Iris pigment epithelial cell (primary cell): Measurements from ENCODE around the gene CFAP141.
"Not testable (repeated sequence)": the region's sequence is repeated elsewhere in the genome, so short reads cannot be mapped to it uniquely, and the experiment has no call there.

Experiments
- DNase-seq: peaks from one replicate; pipeline ENCODE4 v3.0.0-alpha.2; 2011; ENCODE audit warnings: low read depth

Gene CFAP141

GRCh38 chr1:154206196-154206595 lies at the start of gene CFAP141:
Gene CFAP141, minus strand, starts transcription at chr1:154206333. Its CDS starts 26 bp downstream, at chr1:154206307.
- DNase-seq = peak; percentile 59

DNA sequence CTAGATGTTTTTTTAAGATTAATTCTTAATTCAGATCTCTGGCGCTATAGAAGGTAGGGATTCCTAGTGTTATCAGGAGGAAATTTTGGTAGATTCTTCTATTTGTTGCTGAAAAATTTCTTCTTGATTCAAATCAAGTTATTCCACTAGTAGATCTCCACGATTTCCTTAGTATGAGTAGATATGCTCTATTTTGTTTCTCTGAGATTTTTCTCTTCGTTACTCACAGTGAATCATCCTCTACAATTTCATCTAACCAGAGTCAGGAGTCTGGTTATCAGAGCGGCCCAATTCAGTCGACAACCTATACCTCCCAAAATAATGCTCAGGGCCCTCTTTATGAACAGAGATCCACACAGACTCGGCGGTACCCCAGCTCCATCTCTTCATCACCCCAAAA lies 47.5 kb upstream of the CFAP141 start:
- DNase-seq = no peak

- no peak for DNase-seq
These were observed 35.7 kb upstream of the CFAP141 start for GRCh38 chr1:154241703-154242351.

DNA sequence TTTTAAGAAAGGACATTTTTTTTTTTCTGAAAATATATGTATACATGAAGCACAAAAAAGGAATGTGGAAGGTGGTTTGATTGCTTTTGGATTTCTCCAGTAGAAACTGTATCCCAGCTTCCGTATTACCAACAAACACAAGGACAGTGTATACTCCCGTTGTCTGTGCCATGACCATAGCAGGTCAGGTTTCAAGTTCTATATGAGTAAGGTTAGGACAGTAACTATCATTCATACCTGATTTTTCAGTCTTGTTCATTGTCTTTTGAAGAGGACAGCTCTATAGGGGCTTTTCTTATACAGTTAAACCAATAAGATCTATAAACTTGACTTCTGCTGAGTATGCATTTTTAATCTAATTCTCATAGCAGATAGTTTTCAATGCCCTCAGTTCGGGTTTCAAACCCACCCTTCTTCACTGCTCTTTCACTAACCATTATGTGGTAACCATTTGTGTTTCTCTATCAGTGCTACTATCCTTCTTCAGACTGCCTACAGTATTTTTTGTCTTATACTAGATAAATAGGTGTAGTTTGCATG lies 34.2 kb upstream of the CFAP141 start:
- no peak for DNase-seq

- DNase-seq = no peak
These were observed 33.4 kb upstream of the CFAP141 start for GRCh38 chr1:154239491-154239890.

GRCh38 chr1:154237880-154238506 lies 31.9 kb upstream of the CFAP141 start:
- no peak for DNase-seq

DNA sequence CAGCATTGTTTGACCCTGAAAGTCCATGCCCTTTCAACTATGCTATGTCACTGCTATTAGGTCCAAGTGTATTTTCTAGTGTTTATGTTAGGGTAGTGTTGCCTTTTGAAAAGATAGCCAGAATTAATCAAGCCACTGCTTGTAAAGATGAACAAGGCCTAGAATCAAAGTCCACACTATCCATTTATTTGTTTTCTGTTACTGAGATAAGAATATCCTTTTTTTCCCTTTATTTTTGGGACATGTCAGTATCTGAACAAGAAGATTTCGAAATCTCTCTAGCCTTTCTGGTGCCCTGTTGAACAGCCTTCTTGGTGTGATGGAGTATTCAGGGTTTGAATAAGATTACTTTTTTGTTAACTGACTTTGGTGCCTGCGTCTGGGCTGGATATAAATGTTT lies 31.3 kb upstream of the CFAP141 start:
- DNase-seq = no peak

DNA sequence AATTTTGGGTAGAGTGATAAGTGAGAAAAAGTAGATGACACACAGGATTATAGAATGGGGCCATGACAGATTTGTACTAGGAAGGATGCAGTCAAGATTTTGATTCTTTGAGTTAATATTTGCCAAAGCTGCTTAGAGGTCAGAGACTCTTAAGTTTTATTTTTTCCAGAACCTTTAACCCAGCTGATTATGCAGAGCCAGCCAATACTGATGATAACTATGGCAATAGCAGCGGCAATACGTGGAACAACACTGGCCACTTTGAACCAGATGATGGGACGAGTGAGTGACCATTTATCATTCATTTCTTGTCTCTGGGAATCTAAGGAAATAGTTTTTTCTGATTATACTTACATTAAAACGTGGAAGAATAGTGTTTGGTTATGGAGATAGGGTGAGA lies 30.7 kb upstream of the CFAP141 start:
- DNase-seq = no peak

- DNase-seq = not testable (repeated sequence)
These were observed 27.0 kb upstream of the CFAP141 start for GRCh38 chr1:154233127-154233526.

- DNase-seq = not testable (repeated sequence)
These were observed 25.0 kb upstream of the CFAP141 start for GRCh38 chr1:154231112-154231511.

DNA sequence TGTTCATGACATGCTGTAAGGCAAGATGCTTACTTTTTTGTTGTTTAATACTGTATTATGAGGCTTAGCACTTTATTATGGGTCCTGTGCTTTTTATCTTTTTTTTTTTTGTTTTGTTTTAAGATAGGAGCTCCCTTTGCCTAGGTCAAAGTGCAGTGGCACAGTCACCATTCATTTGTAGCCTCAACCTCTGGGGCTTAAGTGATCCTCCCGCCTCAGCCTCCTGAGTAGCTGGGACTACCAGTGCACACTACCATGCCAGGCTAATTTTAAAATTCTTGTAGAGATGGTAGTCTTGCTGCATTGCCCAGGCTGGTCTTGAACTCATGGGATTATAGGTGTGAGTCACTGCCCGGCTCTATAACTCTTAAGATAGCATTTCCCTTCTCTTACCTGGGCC lies 19.2 kb upstream of the CFAP141 start:
- DNase-seq = no peak

- no peak for DNase-seq
These were observed 17.5 kb upstream of the CFAP141 start for GRCh38 chr1:154223621-154224020.

GRCh38 chr1:154222918-154223317 lies 16.8 kb upstream of the CFAP141 start:
- DNase-seq = no peak

- no peak for DNase-seq
These were observed 16.4 kb upstream of the CFAP141 start for GRCh38 chr1:154222518-154222917.

DNA sequence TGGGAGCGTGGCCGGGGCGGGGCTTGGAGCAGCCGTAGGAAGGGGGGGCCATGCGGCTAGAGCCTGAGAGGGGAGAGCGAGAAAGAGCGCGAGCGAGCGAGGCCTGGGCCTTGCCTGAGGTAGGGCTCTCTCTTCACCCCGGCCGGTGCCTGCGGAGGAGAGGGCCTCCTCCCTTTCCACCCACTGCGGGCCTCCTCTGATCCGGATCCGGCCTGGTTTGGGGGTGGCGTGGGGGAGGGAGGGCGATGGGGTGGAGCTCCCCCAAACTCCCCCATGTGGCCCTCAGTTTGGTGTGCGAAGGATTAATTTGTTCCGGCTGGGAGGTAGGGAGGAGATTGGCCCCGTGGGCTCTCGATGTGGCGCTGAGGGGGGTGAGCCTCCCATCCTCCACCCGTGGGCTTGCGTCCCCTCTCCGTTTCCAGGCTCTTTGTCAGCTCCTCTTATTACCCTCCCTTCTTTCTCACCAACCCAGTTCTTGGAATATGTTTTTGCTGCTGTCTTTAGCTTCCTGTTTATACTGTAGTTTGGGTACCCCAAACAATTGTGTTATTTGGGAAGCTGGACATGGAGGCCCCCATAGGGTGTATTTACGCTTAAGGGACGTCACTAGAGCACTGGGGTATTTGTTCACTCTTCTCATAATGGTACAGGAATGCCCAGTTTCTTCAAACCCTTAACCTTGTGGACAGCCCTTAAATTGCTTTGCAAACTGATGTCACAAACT lies 15.3 kb upstream of the CFAP141 start:
- DNase-seq = peak; percentile 83

DNA sequence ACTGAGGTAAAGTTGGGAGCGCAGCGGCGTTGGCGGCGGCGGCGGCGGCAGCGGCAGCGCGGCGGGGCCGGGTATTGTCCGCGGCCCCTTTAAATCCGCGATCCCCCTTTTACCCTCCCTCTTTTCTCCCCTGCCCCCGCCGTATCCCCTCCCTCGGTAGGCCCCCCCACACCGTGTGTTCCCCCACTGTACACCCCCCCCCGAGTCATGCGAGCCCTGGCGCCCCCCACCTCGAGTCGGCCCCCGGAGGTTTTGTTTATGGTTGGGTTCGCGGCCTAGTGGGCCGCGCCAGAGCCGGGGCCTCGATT lies 14.8 kb upstream of the CFAP141 start:
- no peak for DNase-seq

GRCh38 chr1:154220071-154220969 lies 14.2 kb upstream of the CFAP141 start, which contains the start of gene UBAP2L:
Gene UBAP2L, plus strand, starts transcription at chr1:154220955. Its CDS starts 4,169 bp downstream, at chr1:154225124.
- peak; percentile 100 for DNase-seq

DNA sequence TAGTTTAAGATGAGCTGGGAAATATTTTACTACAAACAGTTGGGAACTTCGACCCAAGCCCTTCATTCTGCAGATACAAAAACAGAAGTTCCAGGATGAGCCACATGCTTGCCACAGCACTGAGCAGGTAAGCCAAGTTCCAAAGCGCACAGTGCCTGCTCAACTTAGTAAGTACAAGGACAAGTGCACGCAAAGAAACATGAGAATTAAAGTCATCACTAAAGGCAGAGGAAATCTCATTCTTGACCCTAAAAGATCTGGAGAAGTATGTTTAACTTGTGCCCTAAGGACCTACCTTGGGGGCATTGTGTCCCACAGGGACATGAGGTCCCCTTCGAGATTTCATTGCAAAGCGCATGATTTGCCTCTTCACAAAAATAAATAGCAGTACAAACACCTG lies 13.4 kb upstream of the CFAP141 start:
- DNase-seq = peak; percentile 56

- no peak for DNase-seq
These were observed 12.4 kb upstream of the CFAP141 start for GRCh38 chr1:154218545-154218944.

DNA sequence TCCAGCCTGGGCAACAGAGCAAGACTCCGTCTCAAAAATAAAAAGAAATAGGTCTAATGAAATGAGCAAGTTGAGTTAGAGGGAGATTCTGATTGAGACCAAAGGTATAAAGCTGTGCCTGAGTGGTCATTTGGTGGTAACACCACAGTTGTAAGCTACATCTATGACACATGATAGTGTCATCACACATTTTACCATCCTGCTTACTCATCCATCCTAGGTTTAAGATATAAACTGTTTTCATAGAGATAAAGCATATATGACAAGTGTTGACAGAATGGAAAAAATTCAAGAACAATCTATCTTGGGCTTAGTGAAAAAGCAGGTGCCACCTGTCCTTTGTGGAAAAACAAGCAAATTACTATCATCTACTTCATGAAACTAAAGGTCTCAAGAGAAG lies 7.1 kb upstream of the CFAP141 start:
- DNase-seq = peak; percentile 67

DNA sequence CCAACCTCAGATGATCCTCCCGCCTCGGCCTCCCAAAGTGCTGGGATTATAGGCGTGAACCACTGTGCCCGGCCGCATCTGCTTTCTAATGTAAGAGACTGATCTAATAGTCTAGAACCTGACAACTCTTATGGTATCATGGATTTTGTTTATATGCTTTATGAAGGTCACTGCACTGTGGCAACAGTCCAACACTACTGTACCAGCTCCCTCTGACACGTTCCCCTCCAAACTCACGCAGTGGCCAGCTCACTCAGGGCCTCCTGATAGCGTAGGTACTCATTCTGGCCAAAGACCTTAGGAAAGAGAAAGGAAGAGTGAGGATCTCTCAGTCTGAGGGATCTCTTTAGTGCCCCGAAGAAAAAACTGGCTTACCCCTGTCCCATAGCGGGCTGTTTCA lies 6.0 kb upstream of the CFAP141 start:
- DNase-seq = no peak
